ENCODE data around the gene B4GALT1. TPM values are rescaled to one million over a fixed set of nuclear protein-coding genes. Genes with fewer than 3 reads are reported as not detected.

Gene B4GALT1
- total and polyA plus RNA-seq, 2 experiments from 2014 or later: 74.3 to 140 TPM

- no peaks in the 10 kb centered on the region for H3K9me2 ChIP-seq (ENCODE audit: insufficient read depth)
- no peak for TF ChIP-seq EZH2 (IDR thresholded peaks at IDR 0.05; ENCODE audit: insufficient read depth, poor library complexity, severe bottlenecking)
- no peak for TF ChIP-seq EZH2phosphoT487 (IDR thresholded peaks at IDR 0.05; ENCODE audit: insufficient read depth, low read depth)
- in situ Hi-C loops (cut with MboI): no loop called here
- no peaks in the 10 kb centered on the region for H3K36me3 ChIP-seq (ENCODE audit: low read depth)
- H3K79me2 ChIP-seq (ENCODE audit: insufficient read depth): peaks cover 97% of the 10 kb centered on the region
- WGBS, 2 experiments (ENCODE audit: low coverage in 1 of 2, low lambda C conversion rate in 2 of 2, missing lambda C conversion rate in 2 of 2): 84 to 86% methylated on average over 7 of the region's 7 CpGs
- no peak overlapping the region for H3K9ac ChIP-seq
- H3K4me1 ChIP-seq (ENCODE audit: insufficient read depth): peaks cover 43% of the 10 kb centered on the region
- no peaks in the 10 kb centered on the region for H3K9me3 ChIP-seq (ENCODE audit: low read depth)
- peaks cover 9% of the 10 kb centered on the region; the same call in 1 of the 2 replicates for H4K20me1 ChIP-seq (ENCODE audit: insufficient read depth)
- H2AFZ ChIP-seq: no peak overlapping the region
- no peaks in the 10 kb centered on the region for H3K27me3 ChIP-seq (replicated peaks; ENCODE audit: insufficient read depth)
- no peak overlapping the region for H3K4me3 ChIP-seq
- H3K27ac ChIP-seq: peak overlapping the region; percentile 34
- DNase-seq: no peak
- H3K4me2 ChIP-seq (ENCODE audit: unreplicated experiment): no peak overlapping the region
- peaks cover 67% of the 10 kb centered on the region for H3F3A ChIP-seq (ENCODE audit: insufficient read depth)
These were observed 19.5 kb downstream of the B4GALT1 start for GRCh38 chr9:33147416-33148169.

DNA sequence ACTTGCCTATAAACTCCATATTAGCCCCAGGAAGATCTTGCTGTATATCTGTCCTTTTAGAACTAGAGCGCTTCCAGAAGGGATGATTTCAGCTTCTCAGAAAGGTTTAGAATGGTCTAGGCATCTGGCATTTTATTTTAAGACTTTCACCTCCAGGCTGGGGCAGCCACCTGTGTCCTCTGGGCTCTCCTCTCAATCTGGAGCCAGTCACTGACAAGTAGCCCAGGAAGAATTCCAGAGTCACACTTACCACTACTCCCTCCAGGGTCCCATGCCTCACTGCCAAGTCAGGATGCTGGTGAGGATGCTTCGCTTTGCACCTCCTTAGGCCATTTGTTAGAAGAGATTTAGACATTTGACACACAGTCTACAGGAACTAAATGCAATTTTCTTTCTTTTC lies 20.8 kb downstream of the B4GALT1 start:
- no peak overlapping the region for H3K4me2 ChIP-seq (ENCODE audit: unreplicated experiment)
- no peak overlapping the region for H3K4me3 ChIP-seq
- H3K4me1 ChIP-seq (ENCODE audit: insufficient read depth): peaks cover 34% of the 10 kb centered on the region
- no peak overlapping the region for H3K9ac ChIP-seq
- H3K27ac ChIP-seq: no peak overlapping the region
- peaks cover 97% of the 10 kb centered on the region for H3K79me2 ChIP-seq (ENCODE audit: insufficient read depth)
- WGBS, 2 experiments (ENCODE audit: low coverage in 1 of 2, low lambda C conversion rate in 2 of 2, missing lambda C conversion rate in 2 of 2): 97 to 100% methylated on average over 2 of the region's 2 CpGs
- no peaks in the 10 kb centered on the region for H3K9me2 ChIP-seq (ENCODE audit: insufficient read depth)
- H3K27me3 ChIP-seq (replicated peaks; ENCODE audit: insufficient read depth): no peaks in the 10 kb centered on the region
- in situ Hi-C loops (cut with MboI): no loop called here
- DNase-seq: no peak
- TF ChIP-seq EZH2phosphoT487 (IDR thresholded peaks at IDR 0.05; ENCODE audit: insufficient read depth, low read depth) (no peak), EZH2 (IDR thresholded peaks at IDR 0.05; ENCODE audit: insufficient read depth, poor library complexity, severe bottlenecking) (no peak)
- no peak overlapping the region for H2AFZ ChIP-seq
- H3K9me3 ChIP-seq (ENCODE audit: low read depth): no peaks in the 10 kb centered on the region
- H3F3A ChIP-seq (ENCODE audit: insufficient read depth): peaks cover 63% of the 10 kb centered on the region
- no peaks in the 10 kb centered on the region for H3K36me3 ChIP-seq (ENCODE audit: low read depth)
- peaks cover 9% of the 10 kb centered on the region; the same call in 1 of the 2 replicates for H4K20me1 ChIP-seq (ENCODE audit: insufficient read depth)

GRCh38 chr9:33144551-33144950 lies 22.6 kb downstream of the B4GALT1 start:
- Histone ChIP-seq H3F3A (ENCODE audit: insufficient read depth) (peaks cover 61% of the 10 kb centered on the region), H4K20me1 (ENCODE audit: insufficient read depth) (peaks cover 8% of the 10 kb centered on the region; the same call in 1 of the 2 replicates), H3K4me2 (ENCODE audit: unreplicated experiment) (no peak overlapping the region), H3K79me2 (ENCODE audit: insufficient read depth) (peaks cover 100% of the 10 kb centered on the region), H3K4me3 (no peak overlapping the region), H3K27ac (no peak overlapping the region), H3K9me2 (ENCODE audit: insufficient read depth) (no peaks in the 10 kb centered on the region), H3K9me3 (ENCODE audit: low read depth) (no peaks in the 10 kb centered on the region), H3K27me3 (replicated peaks; ENCODE audit: insufficient read depth) (no peaks in the 10 kb centered on the region), H3K36me3 (ENCODE audit: low read depth) (no peaks in the 10 kb centered on the region), H3K9ac (no peak overlapping the region), H3K4me1 (ENCODE audit: insufficient read depth) (peaks cover 37% of the 10 kb centered on the region), H2AFZ (no peak overlapping the region)
- in situ Hi-C loops (cut with MboI): no loop called here
- DNase-seq: no peak
- no peak for TF ChIP-seq EZH2 (IDR thresholded peaks at IDR 0.05; ENCODE audit: insufficient read depth, poor library complexity, severe bottlenecking)
- TF ChIP-seq EZH2phosphoT487 (IDR thresholded peaks at IDR 0.05; ENCODE audit: insufficient read depth, low read depth): no peak
- WGBS, 2 experiments (ENCODE audit: low coverage in 1 of 2, low lambda C conversion rate in 2 of 2, missing lambda C conversion rate in 2 of 2): 66 to 67% methylated on average over 3 of the region's 3 CpGs

DNA sequence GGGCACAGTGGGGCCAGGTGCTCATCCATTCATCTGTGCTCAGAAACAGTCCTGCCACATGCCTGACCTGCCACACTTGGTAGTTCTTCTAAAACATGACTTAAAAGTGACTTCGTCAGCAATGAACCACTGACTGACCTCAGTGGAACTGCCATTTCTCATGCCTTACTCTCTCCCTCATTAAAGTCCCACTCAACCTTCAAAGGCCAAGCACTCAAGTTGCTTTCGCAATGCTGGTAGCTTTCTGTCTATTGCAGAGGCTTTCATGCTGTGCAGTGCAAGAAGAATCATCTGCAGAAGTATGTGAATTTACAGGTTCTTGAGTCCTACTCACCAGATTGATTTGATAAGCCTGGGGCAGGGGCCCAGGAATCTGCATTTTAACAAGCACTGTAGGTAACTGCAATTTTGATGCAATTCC lies 23.9 kb downstream of the B4GALT1 start:
- Histone ChIP-seq H3K27me3 (replicated peaks; ENCODE audit: insufficient read depth) (no peaks in the 10 kb centered on the region), H2AFZ (no peak overlapping the region), H3F3A (ENCODE audit: insufficient read depth) (peaks cover 50% of the 10 kb centered on the region), H3K79me2 (ENCODE audit: insufficient read depth) (peaks cover 100% of the 10 kb centered on the region), H3K36me3 (ENCODE audit: low read depth) (no peaks in the 10 kb centered on the region), H3K27ac (peak overlapping the region; percentile 67), H3K4me3 (no peak overlapping the region), H4K20me1 (ENCODE audit: insufficient read depth) (peaks cover 9% of the 10 kb centered on the region; the same call in 1 of the 2 replicates), H3K9me2 (ENCODE audit: insufficient read depth) (no peaks in the 10 kb centered on the region), H3K9me3 (ENCODE audit: low read depth) (no peaks in the 10 kb centered on the region), H3K4me1 (ENCODE audit: insufficient read depth) (peaks cover 45% of the 10 kb centered on the region), H3K4me2 (ENCODE audit: unreplicated experiment) (no peak overlapping the region), H3K9ac (no peak overlapping the region)
- TF ChIP-seq EZH2phosphoT487 (IDR thresholded peaks at IDR 0.05; ENCODE audit: insufficient read depth, low read depth) (no peak), EZH2 (IDR thresholded peaks at IDR 0.05; ENCODE audit: insufficient read depth, poor library complexity, severe bottlenecking) (no peak)
- WGBS, 2 experiments (ENCODE audit: low coverage in 1 of 2, low lambda C conversion rate in 2 of 2, missing lambda C conversion rate in 2 of 2): 65 to 69% methylated on average over 2 of the region's 2 CpGs
- DNase-seq: peak; percentile 88
- in situ Hi-C loops (cut with MboI): no loop called here
